HEK293 (cell line): ENCODE measurements around the gene DFFA.

ENCODE experiments used
- GLI2 ChIP-seq: fragments of 450-650 bp; formaldehyde crosslinking; IDR thresholded peaks from 2 replicates; pipeline ENCODE4; 2017; ENCODE audit warnings: missing biosample characterization, missing genetic modification characterization, low read depth, borderline replicate concordance
- PRDM1 ChIP-seq: fragments of 450-650 bp; formaldehyde crosslinking; IDR thresholded peaks from 2 replicates; pipeline ENCODE4; 2016; ENCODE audit warnings: missing biosample characterization, missing genetic modification characterization
- ZBTB17 ChIP-seq: fragments of 450-650 bp; formaldehyde crosslinking; IDR thresholded peaks from 2 replicates; pipeline ENCODE4 v1.5.1; 2016; ENCODE audit warnings: missing biosample characterization, missing genetic modification characterization
- ZBTB20 ChIP-seq: fragments of 450-650 bp; formaldehyde crosslinking; IDR thresholded peaks from 2 replicates; pipeline ENCODE4 v1.5.1; 2016; ENCODE audit warnings: missing biosample characterization, missing genetic modification characterization
- ZBTB7A ChIP-seq: fragments of 450-650 bp; formaldehyde crosslinking; IDR thresholded peaks from 2 replicates; pipeline ENCODE4 v1.5.1; 2016; ENCODE audit warnings: low read depth, missing biosample characterization, missing genetic modification characterization
- ZEB2 ChIP-seq: fragments of 450-650 bp; formaldehyde crosslinking; IDR thresholded peaks from 2 replicates; pipeline ENCODE4 v1.5.1; 2016; ENCODE audit warnings: missing biosample characterization, missing genetic modification characterization
- ZNF10 ChIP-seq: fragments of 450-650 bp; formaldehyde crosslinking; IDR thresholded peaks from 2 replicates; pipeline ENCODE4 v1.5.1; 2017; ENCODE audit warnings: missing biosample characterization, missing genetic modification characterization
- ZNF19 ChIP-seq: fragments of 450-650 bp; formaldehyde crosslinking; IDR thresholded peaks from 2 replicates; pipeline ENCODE4; 2016; ENCODE audit warnings: missing biosample characterization, missing genetic modification characterization, low read depth
- ZNF2 ChIP-seq: fragments of 450-650 bp; formaldehyde crosslinking; IDR thresholded peaks from 2 replicates; pipeline ENCODE4 v1.5.1; 2016; ENCODE audit warnings: missing biosample characterization, missing genetic modification characterization
- ZNF214 ChIP-seq: fragments of 450-650 bp; formaldehyde crosslinking; IDR thresholded peaks from 2 replicates; pipeline ENCODE4 v1.5.1; 2017; ENCODE audit warnings: missing biosample characterization, mild to moderate bottlenecking, missing genetic modification characterization, borderline replicate concordance
- ZNF302 ChIP-seq: fragments of 450-650 bp; formaldehyde crosslinking; IDR thresholded peaks from 2 replicates; pipeline ENCODE4 v1.5.1; 2016; ENCODE audit warnings: missing biosample characterization, missing genetic modification characterization, low read depth
- ZNF335 ChIP-seq: fragments of 450-650 bp; formaldehyde crosslinking; conservative IDR thresholded peaks from 2 replicates; pipeline ENCODE4 v1.5.1; 2016; ENCODE audit warnings: missing biosample characterization, missing genetic modification characterization
- ZNF600 ChIP-seq: fragments of 450-650 bp; formaldehyde crosslinking; IDR thresholded peaks from 2 replicates; pipeline ENCODE4 v1.5.1; 2016; ENCODE audit warnings: missing biosample characterization, missing genetic modification characterization
- ZNF660 ChIP-seq: fragments of 450-650 bp; IDR thresholded peaks from 2 replicates; pipeline ENCODE4 v1.5.1; 2018; ENCODE audit warnings: missing biosample characterization, mild to moderate bottlenecking, missing genetic modification characterization
- ZNF76 ChIP-seq: fragments of 450-650 bp; formaldehyde crosslinking; IDR thresholded peaks from 2 replicates; pipeline ENCODE4; 2016; ENCODE audit warnings: low read depth, missing biosample characterization, missing genetic modification characterization, borderline replicate concordance
- ZNF768 ChIP-seq: fragments of 450-650 bp; formaldehyde crosslinking; IDR thresholded peaks from 2 replicates; pipeline ENCODE4 v1.5.1; 2018; ENCODE audit warnings: missing biosample characterization, mild to moderate bottlenecking, missing genetic modification characterization
- TF ChIP-seq, protein P1 (sequence below): fragments of 450-650 bp; formaldehyde crosslinking; IDR thresholded peaks from 2 replicates; pipeline ENCODE4 v1.5.1; 2016; ENCODE audit warnings: missing biosample characterization, missing genetic modification characterization
- TF ChIP-seq, protein P2 (sequence below): fragments of 450-650 bp; formaldehyde crosslinking; IDR thresholded peaks from 2 replicates; pipeline ENCODE4 v1.5.1; 2016; ENCODE audit warnings: missing biosample characterization, missing genetic modification characterization
- TF ChIP-seq, protein P3 (sequence below): fragments of 450-650 bp; IDR thresholded peaks from 2 replicates; pipeline ENCODE4 v1.5.1; 2018; ENCODE audit warnings: missing biosample characterization, mild to moderate bottlenecking, missing genetic modification characterization
- TF ChIP-seq, protein P4 (sequence below): fragments of 450-650 bp; formaldehyde crosslinking; IDR thresholded peaks from 2 replicates; pipeline ENCODE4 v1.5.1; 2016; ENCODE audit warnings: missing biosample characterization, missing genetic modification characterization

The DFFA gene

DNA sequence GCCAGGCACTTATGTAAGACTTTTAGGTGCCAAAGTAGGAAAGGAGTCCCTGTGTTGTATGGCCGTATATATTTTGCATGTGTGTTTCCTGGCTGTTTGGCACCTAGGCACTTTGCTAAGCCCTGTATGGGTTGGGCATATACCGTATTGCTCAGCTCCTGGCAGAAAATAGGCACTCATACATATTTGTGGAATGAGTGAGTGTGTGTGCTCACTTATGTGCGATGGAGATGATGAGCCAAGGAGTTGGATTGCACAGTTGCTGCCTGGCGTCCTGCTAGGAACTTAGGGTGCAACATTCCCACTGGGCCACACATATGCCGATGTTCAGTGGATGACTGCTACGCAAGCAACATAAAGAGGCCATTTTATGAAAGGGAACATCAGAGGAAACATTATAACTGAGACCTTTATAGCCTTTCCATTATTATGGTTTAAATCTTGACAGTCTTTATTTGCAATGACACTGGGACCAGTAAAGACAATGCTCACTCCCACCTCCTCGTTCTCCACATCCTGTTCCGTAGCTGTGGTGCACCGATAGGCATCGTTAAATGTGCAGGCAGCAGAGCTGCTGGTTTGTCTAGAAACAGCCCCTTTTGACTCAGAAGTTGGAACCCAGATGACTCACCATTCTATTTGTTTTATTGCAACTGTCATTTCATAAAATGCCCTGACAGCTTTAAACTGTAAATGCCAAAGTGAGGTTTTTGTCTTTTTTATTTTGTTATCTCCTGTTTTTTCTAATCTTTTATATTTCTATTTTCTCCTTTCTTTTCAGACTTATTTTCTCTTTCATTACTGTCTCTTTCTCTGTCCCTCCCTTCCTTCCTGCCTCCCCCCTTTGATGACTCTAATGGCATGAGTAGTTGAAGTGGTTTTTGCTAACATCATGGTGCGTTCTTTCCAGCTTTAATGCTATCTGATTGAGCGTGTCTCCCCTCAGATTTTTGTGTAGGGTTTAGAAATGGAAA is 38.5 kb upstream of the DFFA start (continued):
- TF ChIP-seq, protein P1, sequence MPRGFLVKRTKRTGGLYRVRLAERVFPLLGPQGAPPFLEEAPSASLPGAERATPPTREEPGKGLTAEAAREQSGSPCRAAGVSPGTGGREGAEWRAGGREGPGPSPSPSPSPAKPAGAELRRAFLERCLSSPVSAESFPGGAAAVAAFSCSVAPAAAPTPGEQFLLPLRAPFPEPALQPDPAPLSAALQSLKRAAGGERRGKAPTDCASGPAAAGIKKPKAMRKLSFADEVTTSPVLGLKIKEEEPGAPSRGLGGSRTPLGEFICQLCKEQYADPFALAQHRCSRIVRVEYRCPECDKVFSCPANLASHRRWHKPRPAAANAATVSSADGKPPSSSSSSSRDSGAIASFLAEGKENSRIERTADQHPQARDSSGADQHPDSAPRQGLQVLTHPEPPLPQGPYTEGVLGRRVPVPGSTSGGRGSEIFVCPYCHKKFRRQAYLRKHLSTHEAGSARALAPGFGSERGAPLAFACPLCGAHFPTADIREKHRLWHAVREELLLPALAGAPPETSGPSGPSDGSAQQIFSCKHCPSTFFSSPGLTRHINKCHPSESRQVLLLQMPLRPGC (tag by site-specific recombination), result peak; percentile 63; the same call in 1 of the 2 replicates
- TF ChIP-seq ZEB2 (tag by site-specific recombination) (peak; percentile 83), ZNF214 (no peak), ZNF660 (tag by site-specific recombination) (peak; percentile 86), ZNF600 (peak; percentile 83), ZNF335 (tag by site-specific recombination) (0 out of 2 replicates have a peak, but pooled peaks have one; percentile 28), ZNF2 (tag by site-specific recombination) (0 out of 2 replicates have a peak, but pooled peaks have one; percentile 24), ZNF10 (tag by site-specific recombination) (peak; percentile 60; the same call in 1 of the 2 replicates), ZBTB17 (tag by site-specific recombination) (peak; percentile 67), GLI2 (tag by site-specific recombination) (no peak), ZBTB7A (tag by site-specific recombination) (no peak), ZNF768 (tag by site-specific recombination) (peak; percentile 69; the same call in 1 of the 2 replicates), PRDM1 (peak; percentile 94), ZNF302 (tag by site-specific recombination) (no peak), ZBTB20 (0 out of 2 replicates have a peak, but pooled peaks have one; percentile 22), ZNF76 (no peak), ZNF19 (no peak)
- TF ChIP-seq, protein P2, sequence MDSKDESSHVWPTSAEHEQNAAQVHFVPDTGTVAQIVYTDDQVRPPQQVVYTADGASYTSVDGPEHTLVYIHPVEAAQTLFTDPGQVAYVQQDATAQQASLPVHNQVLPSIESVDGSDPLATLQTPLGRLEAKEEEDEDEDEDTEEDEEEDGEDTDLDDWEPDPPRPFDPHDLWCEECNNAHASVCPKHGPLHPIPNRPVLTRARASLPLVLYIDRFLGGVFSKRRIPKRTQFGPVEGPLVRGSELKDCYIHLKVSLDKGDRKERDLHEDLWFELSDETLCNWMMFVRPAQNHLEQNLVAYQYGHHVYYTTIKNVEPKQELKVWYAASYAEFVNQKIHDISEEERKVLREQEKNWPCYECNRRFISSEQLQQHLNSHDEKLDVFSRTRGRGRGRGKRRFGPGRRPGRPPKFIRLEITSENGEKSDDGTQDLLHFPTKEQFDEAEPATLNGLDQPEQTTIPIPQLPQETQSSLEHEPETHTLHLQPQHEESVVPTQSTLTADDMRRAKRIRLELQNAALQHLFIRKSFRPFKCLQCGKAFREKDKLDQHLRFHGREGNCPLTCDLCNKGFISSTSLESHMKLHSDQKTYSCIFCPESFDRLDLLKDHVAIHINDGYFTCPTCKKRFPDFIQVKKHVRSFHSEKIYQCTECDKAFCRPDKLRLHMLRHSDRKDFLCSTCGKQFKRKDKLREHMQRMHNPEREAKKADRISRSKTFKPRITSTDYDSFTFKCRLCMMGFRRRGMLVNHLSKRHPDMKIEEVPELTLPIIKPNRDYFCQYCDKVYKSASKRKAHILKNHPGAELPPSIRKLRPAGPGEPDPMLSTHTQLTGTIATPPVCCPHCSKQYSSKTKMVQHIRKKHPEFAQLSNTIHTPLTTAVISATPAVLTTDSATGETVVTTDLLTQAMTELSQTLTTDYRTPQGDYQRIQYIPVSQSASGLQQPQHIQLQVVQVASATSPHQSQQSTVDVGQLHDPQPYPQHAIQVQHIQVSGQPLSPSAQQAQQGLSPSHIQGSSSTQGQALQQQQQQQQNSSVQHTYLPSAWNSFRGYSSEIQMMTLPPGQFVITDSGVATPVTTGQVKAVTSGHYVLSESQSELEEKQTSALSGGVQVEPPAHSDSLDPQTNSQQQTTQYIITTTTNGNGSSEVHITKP (tag by site-specific recombination), result peak; percentile 65
- TF ChIP-seq, protein P3, sequence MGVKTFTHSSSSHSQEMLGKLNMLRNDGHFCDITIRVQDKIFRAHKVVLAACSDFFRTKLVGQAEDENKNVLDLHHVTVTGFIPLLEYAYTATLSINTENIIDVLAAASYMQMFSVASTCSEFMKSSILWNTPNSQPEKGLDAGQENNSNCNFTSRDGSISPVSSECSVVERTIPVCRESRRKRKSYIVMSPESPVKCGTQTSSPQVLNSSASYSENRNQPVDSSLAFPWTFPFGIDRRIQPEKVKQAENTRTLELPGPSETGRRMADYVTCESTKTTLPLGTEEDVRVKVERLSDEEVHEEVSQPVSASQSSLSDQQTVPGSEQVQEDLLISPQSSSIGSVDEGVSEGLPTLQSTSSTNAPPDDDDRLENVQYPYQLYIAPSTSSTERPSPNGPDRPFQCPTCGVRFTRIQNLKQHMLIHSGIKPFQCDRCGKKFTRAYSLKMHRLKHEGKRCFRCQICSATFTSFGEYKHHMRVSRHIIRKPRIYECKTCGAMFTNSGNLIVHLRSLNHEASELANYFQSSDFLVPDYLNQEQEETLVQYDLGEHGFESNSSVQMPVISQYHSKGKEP (tag by site-specific recombination), result peak; percentile 47; the same call in 1 of the 2 replicates
- TF ChIP-seq, protein P4, sequence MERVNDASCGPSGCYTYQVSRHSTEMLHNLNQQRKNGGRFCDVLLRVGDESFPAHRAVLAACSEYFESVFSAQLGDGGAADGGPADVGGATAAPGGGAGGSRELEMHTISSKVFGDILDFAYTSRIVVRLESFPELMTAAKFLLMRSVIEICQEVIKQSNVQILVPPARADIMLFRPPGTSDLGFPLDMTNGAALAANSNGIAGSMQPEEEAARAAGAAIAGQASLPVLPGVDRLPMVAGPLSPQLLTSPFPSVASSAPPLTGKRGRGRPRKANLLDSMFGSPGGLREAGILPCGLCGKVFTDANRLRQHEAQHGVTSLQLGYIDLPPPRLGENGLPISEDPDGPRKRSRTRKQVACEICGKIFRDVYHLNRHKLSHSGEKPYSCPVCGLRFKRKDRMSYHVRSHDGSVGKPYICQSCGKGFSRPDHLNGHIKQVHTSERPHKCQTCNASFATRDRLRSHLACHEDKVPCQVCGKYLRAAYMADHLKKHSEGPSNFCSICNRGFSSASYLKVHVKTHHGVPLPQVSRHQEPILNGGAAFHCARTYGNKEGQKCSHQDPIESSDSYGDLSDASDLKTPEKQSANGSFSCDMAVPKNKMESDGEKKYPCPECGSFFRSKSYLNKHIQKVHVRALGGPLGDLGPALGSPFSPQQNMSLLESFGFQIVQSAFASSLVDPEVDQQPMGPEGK, result peak; percentile 62
- TF ChIP-seq, all 188 proteins: peak for 31
